ENCODE measurements around the gene CFAP65. TPM values are rescaled to one million over a fixed set of nuclear protein-coding genes. Genes with fewer than 3 reads are reported as not detected.

Gene CFAP65
- total and polyA plus RNA-seq, 2 of the 13 experiments (the other 11 are each of a cell fraction or from before 2014, with no cell fraction given), result 0.05 TPM; not detected in 1

DNA sequence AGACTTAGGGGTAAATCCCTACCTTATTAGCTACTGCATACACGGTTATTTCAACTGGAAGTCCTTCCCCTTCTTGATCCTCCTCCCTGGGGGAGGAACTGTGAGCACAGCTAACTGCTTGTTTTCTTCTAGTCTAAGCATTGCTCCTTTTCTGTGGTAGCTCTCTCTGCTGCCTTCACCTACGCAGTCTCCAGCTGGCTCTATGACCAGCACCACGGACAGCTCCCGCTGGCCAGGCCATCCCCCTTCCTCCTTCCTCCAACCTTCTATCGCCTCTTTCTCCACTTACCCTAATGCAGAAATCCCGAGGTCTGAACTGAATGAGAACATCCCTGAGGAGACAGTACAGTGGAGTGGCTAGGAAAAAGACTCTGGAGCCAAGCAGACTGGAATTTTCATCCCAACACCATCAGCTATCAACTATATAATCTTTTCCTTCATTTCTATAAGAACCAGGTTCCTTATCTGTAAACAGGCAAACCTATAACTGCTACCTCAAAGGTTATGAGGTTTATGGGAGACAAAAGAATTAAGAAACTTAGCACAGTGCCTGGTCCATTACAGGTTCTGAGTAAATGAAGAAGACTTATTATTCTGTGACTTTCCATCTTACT is 4.7 kb upstream of the CFAP65 start (continued):
- TF ChIP-seq ZNF792 (CRISPR knock-in tag; IDR thresholded peaks at IDR 0.05) (peak; percentile 83), ZFP82 (CRISPR knock-in tag; IDR thresholded peaks at IDR 0.05; ENCODE audit: borderline replicate concordance) (no peak), NCOA5 (CRISPR knock-in tag; IDR thresholded peaks at IDR 0.05) (no peak), RFX5 (IDR thresholded peaks at IDR 0.05; ENCODE audit: low read depth, low read length) (no peak), RFX1 (IDR thresholded peaks at IDR 0.05) (no peak), ZNF251 (CRISPR knock-in tag; IDR thresholded peaks at IDR 0.05) (no peak), KAT2B (IDR thresholded peaks at IDR 0.05; ENCODE audit: borderline replicate concordance, low read depth, low read length) (no peak), ZFP62 (CRISPR knock-in tag; IDR thresholded peaks at IDR 0.05) (no peak), ZNF839 (CRISPR knock-in tag; IDR thresholded peaks at IDR 0.05; ENCODE audit: borderline replicate concordance) (no peak), HNF4G (IDR thresholded peaks at IDR 0.05; ENCODE audit: borderline replicate concordance, low read depth, low read length) (no peak), HNF4G (CRISPR knock-in tag; IDR thresholded peaks at IDR 0.05; ENCODE audit: borderline replicate concordance, low read depth) (no peak), SRSF9 (IDR thresholded peaks at IDR 0.05; ENCODE audit: borderline replicate concordance, insufficient read depth, low read depth, low read length, poor library complexity, severe bottlenecking) (no peak), TRIM24 (CRISPR knock-in tag; IDR thresholded peaks at IDR 0.05) (no peak), MTF2 (CRISPR knock-in tag; IDR thresholded peaks at IDR 0.05; ENCODE audit: borderline replicate concordance) (no peak), ZNF350 (CRISPR knock-in tag; IDR thresholded peaks at IDR 0.05; ENCODE audit: borderline replicate concordance, low read depth) (no peak), PCBP2 (optimal IDR thresholded peaks at IDR 0.05; ENCODE audit: low read depth, low read length, poor library complexity, severe bottlenecking) (no peak), KLF12 (CRISPR knock-in tag; IDR thresholded peaks at IDR 0.05; ENCODE audit: borderline replicate concordance) (no peak), ZNF556 (CRISPR knock-in tag; IDR thresholded peaks at IDR 0.05; ENCODE audit: borderline replicate concordance) (no peak)
- TF ChIP-seq, protein P1, sequence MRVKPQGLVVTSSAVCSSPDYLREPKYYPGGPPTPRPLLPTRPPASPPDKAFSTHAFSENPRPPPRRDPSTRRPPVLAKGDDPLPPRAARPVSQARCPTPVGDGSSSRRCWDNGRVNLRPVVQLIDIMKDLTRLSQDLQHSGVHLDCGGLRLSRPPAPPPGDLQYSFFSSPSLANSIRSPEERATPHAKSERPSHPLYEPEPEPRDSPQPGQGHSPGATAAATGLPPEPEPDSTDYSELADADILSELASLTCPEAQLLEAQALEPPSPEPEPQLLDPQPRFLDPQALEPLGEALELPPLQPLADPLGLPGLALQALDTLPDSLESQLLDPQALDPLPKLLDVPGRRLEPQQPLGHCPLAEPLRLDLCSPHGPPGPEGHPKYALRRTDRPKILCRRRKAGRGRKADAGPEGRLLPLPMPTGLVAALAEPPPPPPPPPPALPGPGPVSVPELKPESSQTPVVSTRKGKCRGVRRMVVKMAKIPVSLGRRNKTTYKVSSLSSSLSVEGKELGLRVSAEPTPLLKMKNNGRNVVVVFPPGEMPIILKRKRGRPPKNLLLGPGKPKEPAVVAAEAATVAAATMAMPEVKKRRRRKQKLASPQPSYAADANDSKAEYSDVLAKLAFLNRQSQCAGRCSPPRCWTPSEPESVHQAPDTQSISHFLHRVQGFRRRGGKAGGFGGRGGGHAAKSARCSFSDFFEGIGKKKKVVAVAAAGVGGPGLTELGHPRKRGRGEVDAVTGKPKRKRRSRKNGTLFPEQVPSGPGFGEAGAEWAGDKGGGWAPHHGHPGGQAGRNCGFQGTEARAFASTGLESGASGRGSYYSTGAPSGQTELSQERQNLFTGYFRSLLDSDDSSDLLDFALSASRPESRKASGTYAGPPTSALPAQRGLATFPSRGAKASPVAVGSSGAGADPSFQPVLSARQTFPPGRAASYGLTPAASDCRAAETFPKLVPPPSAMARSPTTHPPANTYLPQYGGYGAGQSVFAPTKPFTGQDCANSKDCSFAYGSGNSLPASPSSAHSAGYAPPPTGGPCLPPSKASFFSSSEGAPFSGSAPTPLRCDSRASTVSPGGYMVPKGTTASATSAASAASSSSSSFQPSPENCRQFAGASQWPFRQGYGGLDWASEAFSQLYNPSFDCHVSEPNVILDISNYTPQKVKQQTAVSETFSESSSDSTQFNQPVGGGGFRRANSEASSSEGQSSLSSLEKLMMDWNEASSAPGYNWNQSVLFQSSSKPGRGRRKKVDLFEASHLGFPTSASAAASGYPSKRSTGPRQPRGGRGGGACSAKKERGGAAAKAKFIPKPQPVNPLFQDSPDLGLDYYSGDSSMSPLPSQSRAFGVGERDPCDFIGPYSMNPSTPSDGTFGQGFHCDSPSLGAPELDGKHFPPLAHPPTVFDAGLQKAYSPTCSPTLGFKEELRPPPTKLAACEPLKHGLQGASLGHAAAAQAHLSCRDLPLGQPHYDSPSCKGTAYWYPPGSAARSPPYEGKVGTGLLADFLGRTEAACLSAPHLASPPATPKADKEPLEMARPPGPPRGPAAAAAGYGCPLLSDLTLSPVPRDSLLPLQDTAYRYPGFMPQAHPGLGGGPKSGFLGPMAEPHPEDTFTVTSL (CRISPR knock-in tag; IDR thresholded peaks at IDR 0.05; ENCODE audit: borderline replicate concordance), result no peak
- TF ChIP-seq, protein P2, sequence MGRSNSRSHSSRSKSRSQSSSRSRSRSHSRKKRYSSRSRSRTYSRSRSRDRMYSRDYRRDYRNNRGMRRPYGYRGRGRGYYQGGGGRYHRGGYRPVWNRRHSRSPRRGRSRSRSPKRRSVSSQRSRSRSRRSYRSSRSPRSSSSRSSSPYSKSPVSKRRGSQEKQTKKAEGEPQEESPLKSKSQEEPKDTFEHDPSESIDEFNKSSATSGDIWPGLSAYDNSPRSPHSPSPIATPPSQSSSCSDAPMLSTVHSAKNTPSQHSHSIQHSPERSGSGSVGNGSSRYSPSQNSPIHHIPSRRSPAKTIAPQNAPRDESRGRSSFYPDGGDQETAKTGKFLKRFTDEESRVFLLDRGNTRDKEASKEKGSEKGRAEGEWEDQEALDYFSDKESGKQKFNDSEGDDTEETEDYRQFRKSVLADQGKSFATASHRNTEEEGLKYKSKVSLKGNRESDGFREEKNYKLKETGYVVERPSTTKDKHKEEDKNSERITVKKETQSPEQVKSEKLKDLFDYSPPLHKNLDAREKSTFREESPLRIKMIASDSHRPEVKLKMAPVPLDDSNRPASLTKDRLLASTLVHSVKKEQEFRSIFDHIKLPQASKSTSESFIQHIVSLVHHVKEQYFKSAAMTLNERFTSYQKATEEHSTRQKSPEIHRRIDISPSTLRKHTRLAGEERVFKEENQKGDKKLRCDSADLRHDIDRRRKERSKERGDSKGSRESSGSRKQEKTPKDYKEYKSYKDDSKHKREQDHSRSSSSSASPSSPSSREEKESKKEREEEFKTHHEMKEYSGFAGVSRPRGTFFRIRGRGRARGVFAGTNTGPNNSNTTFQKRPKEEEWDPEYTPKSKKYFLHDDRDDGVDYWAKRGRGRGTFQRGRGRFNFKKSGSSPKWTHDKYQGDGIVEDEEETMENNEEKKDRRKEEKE (IDR thresholded peaks at IDR 0.05), result no peak

Data from HepG2 (cell line).